Endothelial cell of umbilical vein (primary cell): ENCODE measurements around the gene MAPKAP1. TPM values are rescaled to one million over a fixed set of nuclear protein-coding genes. Genes with fewer than 3 reads are reported as not detected.

Experiments used
- BruUV-seq: library from RNA; stranded (reverse); fragments of 400-500 nt; replicated peaks from 2 replicates; lab custom pipeline; 2021; lab: Mats Ljungman, UMichigan
- CTCF ChIA-PET: fragments of 300-600, 350-600 bp; sonication (Branson Sonifier 250); formaldehyde crosslinking; loops from one replicate; lab custom pipeline; 2021; ENCODE audit warnings: antibody characterized with exemption, inconsistent platforms; lab: Charles Lee
- POLR2A ChIA-PET: fragments of 300-600, 350-600 bp; sonication (Branson Sonifier 250); formaldehyde crosslinking; loops from one replicate; lab custom pipeline; 2021; ENCODE audit warnings: antibody characterized with exemption, inconsistent platforms; lab: Charles Lee
- DNase-seq: peaks from one replicate; pipeline ENCODE4 v3.0.0-alpha.2; 2011; ENCODE audit warnings: low read depth, low spot score
- FAIRE-seq: peaks from 2 replicates; lab custom pipeline; 2011; peaks lifted over from hg19 to GRCh38; lab: Jason Lieb, UNC
- H2AFZ ChIP-seq: 2 replicates; pipeline ENCODE4 v1.6.0; 2012; ENCODE audit warnings: low read depth, low read length, control low read depth, inconsistent platforms
- H3K27ac ChIP-seq: 2 replicates; pipeline ENCODE4 v1.5.1; 2011; ENCODE audit warnings: low read depth, mild to moderate bottlenecking, control low read depth, low read length, moderate library complexity; ENCODE audit not compliant: insufficient read depth
- H3K27me3 ChIP-seq, 2 experiments: 2 replicates each; pipeline versions ENCODE4 v1.6.0 to v1.6.1; 2011; ENCODE audit warnings: low read length in 2 of 2, mixed read lengths in 1 of 2; ENCODE audit not compliant: control insufficient read depth in 2 of 2, insufficient read depth in 2 of 2
- H3K36me3 ChIP-seq, 2 experiments: 2 replicates in 1 of 2; 3 replicates in 1 of 2; pipeline ENCODE4 v1.5.1; 2011; ENCODE audit warnings: low read length in 2 of 2, mild to moderate bottlenecking in 1 of 2, moderate library complexity in 1 of 2; ENCODE audit not compliant: control insufficient read depth in 2 of 2, insufficient read depth in 2 of 2; ENCODE audit errors: extremely low read depth in 1 of 2
- H3K4me1 ChIP-seq: 3 replicates; pipeline ENCODE4 v1.5.1; 2011; ENCODE audit warnings: mild to moderate bottlenecking, low read length; ENCODE audit not compliant: control insufficient read depth, insufficient read depth; ENCODE audit errors: extremely low read depth
- H3K4me2 ChIP-seq: 2 replicates; pipeline ENCODE4 v1.6.1; 2011; ENCODE audit warnings: low read length, control low read depth, mixed read lengths; ENCODE audit not compliant: insufficient read depth
- H3K4me3 ChIP-seq, 3 experiments: fragments of 200-600 bp in 1 of 3; sonication (generic), shearing (Covaris generic) in 1 of 3; replicated peaks in 1 of 3; 2 replicates each; pipeline ENCODE4 v1.5.1; 2011 to 2016; ENCODE audit warnings: control low read depth in 3 of 3, low read length in 3 of 3, mild to moderate bottlenecking in 2 of 3, inconsistent platforms in 1 of 3, low read depth in 1 of 3, moderate library complexity in 1 of 3; ENCODE audit not compliant: insufficient read depth in 1 of 3
- H3K79me2 ChIP-seq: 2 replicates; pipeline ENCODE4 v1.6.0; 2012; ENCODE audit warnings: low read length, inconsistent platforms; ENCODE audit not compliant: control insufficient read depth, insufficient read depth
- H3K9ac ChIP-seq: replicated peaks from 2 replicates; pipeline ENCODE3; 2011; ENCODE audit warnings: low read length, control low read depth; ENCODE audit not compliant: insufficient read depth; ENCODE audit errors: extremely low read depth
- H3K9me1 ChIP-seq: replicated peaks from 3 replicates; pipeline ENCODE4 v1.6.0; 2011; ENCODE audit warnings: mild to moderate bottlenecking, low read length; ENCODE audit not compliant: control insufficient read depth, insufficient read depth; ENCODE audit errors: extremely low read depth
- H3K9me3 ChIP-seq: replicated peaks from 2 replicates; pipeline ENCODE4 v1.5.1; 2012; ENCODE audit warnings: low read length, inconsistent platforms; ENCODE audit not compliant: control insufficient read depth, insufficient read depth
- H4K20me1 ChIP-seq: replicated peaks from 2 replicates; pipeline ENCODE3; 2011; ENCODE audit warnings: mild to moderate bottlenecking, low read length; ENCODE audit not compliant: control insufficient read depth, insufficient read depth; ENCODE audit errors: extremely low read depth
- EZH2 ChIP-seq: IDR thresholded peaks from 2 replicates; pipeline ENCODE4 v1.6.1; 2012; ENCODE audit warnings: borderline replicate concordance, low read depth, mild to moderate bottlenecking, moderate library complexity, low read length, inconsistent platforms; ENCODE audit not compliant: severe bottlenecking
- GATA2 ChIP-seq: IDR thresholded peaks from 2 replicates; pipeline ENCODE4 v1.7.0; 2011; ENCODE audit warnings: low read depth, mild to moderate bottlenecking, moderate library complexity, mixed read lengths, low read length; ENCODE audit not compliant: insufficient read length, insufficient read depth
- MYC ChIP-seq: IDR thresholded peaks from one replicate; pipeline ENCODE4 v1.6.1; 2011; ENCODE audit warnings: mild to moderate bottlenecking, low read depth, low read length
- POLR2AphosphoS5 ChIP-seq: IDR thresholded peaks from 2 replicates; pipeline ENCODE4 v1.6.1; 2012; ENCODE audit warnings: low read depth, mild to moderate bottlenecking, control low read depth, low read length, moderate library complexity; ENCODE audit not compliant: insufficient read depth
- dilution Hi-C: fragments of 300-500 bp; cut with MboI; formaldehyde crosslinking; loops from one replicate; pipeline ENCODE4 v1.15.0; 2019; ENCODE audit warnings: low sequenced_read_pairs; ENCODE audit not compliant: extremely low pct_ligation_motif_present
- intact Hi-C: fragments of 100-400 bp; cut with micrococcal nuclease; formaldehyde crosslinking; loops from one replicate; pipeline ENCODE4 v1.10.0; 2022
- polyA plus RNA-seq, 4 experiments: library from polyadenylated mRNA; depleted of rRNA in 3 of 4; stranded (reverse) in 3 of 4; unstranded in 1 of 4; fragments of >200 nt; gene quantifications; 2 replicates each; pipeline versions ENCODE4 v1.2.1 to v1.2.3, GENCODE V29; 2011 to 2012; ENCODE audit warnings: missing spikeins in 1 of 4
- total RNA-seq: library from RNA; stranded (reverse); gene quantifications from 2 replicates; pipeline ENCODE4 v1.2.3, GENCODE V29; 2021

Gene MAPKAP1
- total and polyA plus RNA-seq, 2 donors (not counting 3 experiments of a cell fraction or from before 2014, with no cell fraction given) = 61.9 to 99.1 TPM

GRCh38 chr9:125648294-125648693, 58.7 kb downstream of the MAPKAP1 start:
- Histone ChIP-seq H3K79me2 (peaks cover 44% of the 10 kb centered on the region), H3K9ac (peak overlapping the region; percentile 41), H3K27ac (peak overlapping the region; percentile 99), H3K36me3 (no peaks in the 10 kb centered on the region), H2AFZ (no peak overlapping the region), H3K4me1 (peaks cover 52% of the 10 kb centered on the region), H4K20me1 (no peaks in the 10 kb centered on the region), H3K9me3 (no peaks in the 10 kb centered on the region), H3K4me3 (no peak overlapping the region), H3K9me1 (no peaks in the 10 kb centered on the region), H3K4me2 (peak overlapping the region; percentile 19), H3K27me3 (no peaks in the 10 kb centered on the region)
- ChIA-PET CTCF (interaction anchor here (0.7 to 2.4 kb wide), 3 partner anchors 26 to 412 kb away, joined by 3 to 10 read pairs (median 4); no protein-coding TSS in a partner anchor), POLR2A (interaction anchor here (0.7 kb wide), 2 partner anchors 30 to 59 kb away, joined by 3 to 5 read pairs; partner anchors contain the start of gene MAPKAP1)
- dilution Hi-C loops (no loop called here), intact Hi-C loops (loop anchor here (2.0 kb wide), 1 partner anchor 15 kb away; no protein-coding TSS in a partner anchor)
- DNase-seq = peak; percentile 16
- FAIRE-seq = no peak
- BruUV-seq = no TSS peak
- TF ChIP-seq GATA2 (peak; percentile 14), MYC (no peak), POLR2AphosphoS5 (no peak)

GRCh38 chr9:125646621-125647100, 60.3 kb downstream of the MAPKAP1 start:
- no TSS peak for BruUV-seq
- DNase-seq (peak; percentile 58), FAIRE-seq (peak; percentile 24)
- Histone ChIP-seq H3K27ac (peak overlapping the region; percentile 99), H3K4me1 (peaks cover 52% of the 10 kb centered on the region), H3K9me1 (no peaks in the 10 kb centered on the region), H3K9me3 (no peaks in the 10 kb centered on the region), H4K20me1 (no peaks in the 10 kb centered on the region), H3K79me2 (peaks cover 43% of the 10 kb centered on the region), H3K27me3 (no peaks in the 10 kb centered on the region), H3K36me3 (no peaks in the 10 kb centered on the region), H3K9ac (peak overlapping the region; percentile 75), H3K4me3 (peak overlapping the region in 2 of 3 experiments; percentile 23 to 58), H2AFZ (no peak overlapping the region), H3K4me2 (peak overlapping the region; percentile 96)
- POLR2A ChIA-PET = no interaction called here
- intact Hi-C loops = no loop called here
- CTCF ChIA-PET = interaction anchor here (1.1 to 2.4 kb wide), 4 partner anchors 11 to 89 kb away, joined by 3 to 15 read pairs (median 8); partner anchors contain the start of gene MAPKAP1
- dilution Hi-C loops = no loop called here
- TF ChIP-seq EZH2 = no peak
- no peak for TF ChIP-seq POLR2AphosphoS5
